T-helper 17 cell (primary cell): ENCODE measurements around the gene KLHL10. TPM values are rescaled to one million over a fixed set of nuclear protein-coding genes. Genes with fewer than 3 reads are reported as not detected.
"Not testable (repeated sequence)": the region's sequence is repeated elsewhere in the genome, so short reads cannot be mapped to it uniquely, and the experiment has no call there.

ENCODE experiments used
- ATAC-seq: fragments of 150-1000 bp; cut with Tn5 transposase; 2 replicates; pipeline ENCODE4 v1.10.0; 2021; ENCODE audit warnings: mild to moderate bottlenecking, moderate library complexity
- DNase-seq, 3 donors: peaks; one replicate each; pipeline versions ENCODE4 v3.0.0 to v3.0.0-alpha.2; 2020 to 2021
- H3K9me3 ChIP-seq: one replicate; pipeline ENCODE4 v1.7.0; 2013; ENCODE audit warnings: low read length, mild to moderate bottlenecking; ENCODE audit not compliant: control insufficient read depth, poor library complexity, severe bottlenecking
- H3K27ac Mint-ChIP-seq: one replicate; pipeline ENCODE4 v1.8.0; 2022; ENCODE audit warnings: mild to moderate bottlenecking, moderate library complexity, mixed read lengths
- H3K27me3 Mint-ChIP-seq: one replicate; pipeline ENCODE4 v1.8.0; 2022; ENCODE audit warnings: mixed read lengths
- H3K36me3 Mint-ChIP-seq: one replicate; pipeline ENCODE4 v1.8.0; 2022; ENCODE audit warnings: low read depth, mixed read lengths
- H3K4me1 Mint-ChIP-seq: one replicate; pipeline ENCODE4 v1.8.0; 2022; ENCODE audit warnings: mild to moderate bottlenecking, mixed read lengths
- H3K4me3 Mint-ChIP-seq: one replicate; pipeline ENCODE4 v1.8.0; 2022; ENCODE audit warnings: mild to moderate bottlenecking, moderate library complexity, mixed read lengths
- total RNA-seq, 4 donors: library from RNA in 2 of 4; stranded (reverse) in 2 of 4; gene quantifications; one replicate each; pipeline ENCODE4 v1.2.3 and lab custom pipeline; 2022 to 2026

KLHL10 gene
- total RNA-seq, 2 donors from 2014 or later = not detected

DNA sequence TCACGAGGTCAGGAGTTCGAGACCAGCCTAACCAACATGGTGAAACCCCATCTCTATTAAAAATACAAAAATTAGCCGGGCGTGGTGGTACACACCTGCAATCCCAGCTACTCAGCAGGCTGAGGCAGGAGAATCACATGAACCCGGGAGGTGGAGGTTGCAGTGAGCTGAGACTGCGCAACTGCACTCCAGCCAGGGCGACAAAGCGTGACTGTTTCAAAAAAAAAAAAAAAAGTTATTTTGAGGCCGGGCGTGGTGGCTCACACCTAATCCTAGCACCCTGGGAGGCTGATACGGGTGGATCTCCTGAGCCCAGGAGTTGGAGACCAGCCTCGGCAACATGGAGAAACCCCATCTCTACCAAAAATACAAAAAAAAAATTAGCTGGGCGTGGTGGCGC, 13.8 kb downstream of the KLHL10 start:
- Mint-ChIP-seq H3K27ac (peak overlapping the region; percentile 14), H3K4me1 (peaks cover 13% of the 10 kb centered on the region)
- H3K9me3 ChIP-seq, H3K36me3 Mint-ChIP-seq, H3K27me3 Mint-ChIP-seq, H3K4me3 Mint-ChIP-seq, DNase-seq, ATAC-seq: not testable (repeated sequence)

GRCh38 chr17:41860254-41860931, 22.8 kb downstream of the KLHL10 start:
- Mint-ChIP-seq H3K4me1 (peaks cover 23% of the 10 kb centered on the region), H3K36me3 (no peaks in the 10 kb centered on the region), H3K27me3 (no peaks in the 10 kb centered on the region), H3K4me3 (peak overlapping the region; percentile 56), H3K27ac (peak overlapping the region; percentile 21)
- ATAC-seq (no peak), DNase-seq (no peak)
- H3K9me3 ChIP-seq = no peaks in the 10 kb centered on the region

DNA sequence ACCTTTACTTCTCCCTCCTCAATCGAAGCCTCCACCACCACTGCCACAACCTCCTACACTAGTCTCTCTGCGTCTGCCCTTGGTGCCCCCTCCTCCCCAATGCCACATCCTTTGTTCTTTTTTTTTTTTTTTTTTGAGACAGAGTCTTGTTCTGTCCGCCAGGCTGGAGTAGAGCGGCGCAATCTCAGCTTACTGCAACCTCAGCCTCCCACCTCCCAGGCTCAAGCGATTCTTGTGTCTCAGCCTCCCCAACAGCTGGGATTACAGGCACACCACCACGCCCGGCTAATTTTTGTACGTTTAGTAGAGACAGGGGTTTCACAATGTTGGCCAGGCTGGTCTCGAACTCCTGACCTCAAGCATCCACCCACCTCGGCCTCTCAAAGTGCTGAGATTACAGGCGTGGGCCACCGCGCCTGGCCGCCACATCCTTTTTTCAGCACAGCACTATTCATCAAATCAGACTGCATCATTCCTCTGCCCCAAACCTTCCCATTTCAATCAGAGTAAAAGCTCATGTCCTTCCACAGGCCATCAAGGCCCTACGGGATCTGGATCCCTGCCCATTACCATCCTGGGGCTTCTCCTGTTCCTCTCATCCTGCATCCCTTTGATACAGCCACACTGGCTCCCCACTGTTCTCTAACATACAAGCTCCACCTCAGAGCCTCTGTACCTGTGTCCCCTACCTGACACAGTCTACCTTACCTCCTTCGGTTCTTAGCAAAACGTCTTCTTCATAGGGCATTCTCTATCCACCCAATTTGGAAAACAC, 25.6 kb downstream of the KLHL10 start:
- no peaks in the 10 kb centered on the region for H3K9me3 ChIP-seq
- Mint-ChIP-seq H3K4me1 (peaks cover 22% of the 10 kb centered on the region), H3K4me3 (no peak overlapping the region), H3K27me3 (no peaks in the 10 kb centered on the region), H3K36me3 (no peaks in the 10 kb centered on the region), H3K27ac (no peak overlapping the region)
- ATAC-seq = peak; percentile 12
- DNase-seq = no peak

DNA sequence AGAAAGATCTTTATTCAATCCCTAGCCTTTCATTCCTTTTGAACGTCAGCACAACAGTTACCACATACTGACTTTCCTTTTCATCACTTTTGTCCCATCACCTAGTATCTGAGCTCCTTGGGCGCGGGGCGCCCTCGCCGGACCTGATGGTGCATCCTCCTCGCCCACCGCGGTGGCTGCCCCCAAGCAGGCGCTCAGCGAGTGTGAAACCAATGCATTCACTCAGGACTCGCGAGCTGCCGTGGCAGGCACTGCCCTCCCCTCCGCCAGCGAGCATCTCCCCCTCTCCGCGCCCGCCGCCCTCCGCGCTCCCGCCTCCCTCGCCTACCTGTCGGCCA, 26.8 kb downstream of the KLHL10 start:
- H3K27ac Mint-ChIP-seq = no peak overlapping the region
- DNase-seq (no peak), ATAC-seq (no peak)
- peaks cover 24% of the 10 kb centered on the region for H3K4me1 Mint-ChIP-seq
- H3K36me3 Mint-ChIP-seq = no peaks in the 10 kb centered on the region
- H3K27me3 Mint-ChIP-seq = no peaks in the 10 kb centered on the region
- H3K9me3 ChIP-seq = no peaks in the 10 kb centered on the region
- no peak overlapping the region for H3K4me3 Mint-ChIP-seq

GRCh38 chr17:41864836-41865595, 27.4 kb downstream of the KLHL10 start, which contains the start of gene KLHL11:
Gene KLHL11 (minus strand): TSS chr17:41865423. CDS start chr17:41865370, 53 bp downstream.
- ATAC-seq (peak; percentile 92), DNase-seq (peak; percentile 81 to 86 (median 81))
- H3K36me3 Mint-ChIP-seq = no peaks in the 10 kb centered on the region
- H3K27me3 Mint-ChIP-seq = no peaks in the 10 kb centered on the region
- peaks cover 21% of the 10 kb centered on the region for H3K4me1 Mint-ChIP-seq
- H3K4me3 Mint-ChIP-seq = no peak within 1 kb of the TSS
- H3K27ac Mint-ChIP-seq = no peak within 1 kb of the TSS
- no peaks in the 10 kb centered on the region for H3K9me3 ChIP-seq

GRCh38 chr17:41865596-41865893, 27.9 kb downstream of the KLHL10 start:
- Mint-ChIP-seq H3K27ac (no peak overlapping the region), H3K36me3 (no peaks in the 10 kb centered on the region), H3K27me3 (no peaks in the 10 kb centered on the region), H3K4me3 (no peak overlapping the region), H3K4me1 (peaks cover 15% of the 10 kb centered on the region)
- H3K9me3 ChIP-seq = no peaks in the 10 kb centered on the region
- ATAC-seq (peak; percentile 12), DNase-seq (no peak)

DNA sequence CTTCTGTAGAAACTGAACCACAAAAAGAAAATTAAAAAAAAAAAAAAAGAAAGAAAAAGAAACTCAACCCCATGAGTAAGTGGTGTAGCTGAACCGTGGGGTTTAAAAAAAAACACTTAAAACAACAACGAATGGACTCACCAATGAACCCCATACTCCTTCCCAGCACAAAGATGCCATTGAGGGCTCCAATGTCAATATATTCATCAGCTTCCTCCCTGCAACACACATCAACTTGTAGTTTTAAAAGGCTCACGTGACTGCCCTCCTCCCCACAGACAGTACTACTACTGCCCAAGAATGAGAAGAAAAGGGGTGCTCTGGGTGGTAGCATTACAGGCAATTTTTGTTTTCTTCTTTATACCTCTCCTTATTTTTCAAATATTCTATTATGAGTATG, 30.9 kb downstream of the KLHL10 start:
- Mint-ChIP-seq H3K36me3 (no peaks in the 10 kb centered on the region), H3K27ac (peak overlapping the region; percentile 43), H3K27me3 (no peaks in the 10 kb centered on the region), H3K4me3 (no peak overlapping the region), H3K4me1 (peaks cover 7% of the 10 kb centered on the region)
- no peak for ATAC-seq
- no peaks in the 10 kb centered on the region for H3K9me3 ChIP-seq
- no peak for DNase-seq

GRCh38 chr17:41869426-41869825, 31.8 kb downstream of the KLHL10 start:
- Mint-ChIP-seq H3K4me3 (no peak overlapping the region), H3K27ac (peak overlapping the region; percentile 43), H3K36me3 (no peaks in the 10 kb centered on the region), H3K4me1 (peaks cover 7% of the 10 kb centered on the region), H3K27me3 (no peaks in the 10 kb centered on the region)
- H3K9me3 ChIP-seq = no peaks in the 10 kb centered on the region
- no peak for ATAC-seq
- no peak for DNase-seq

DNA sequence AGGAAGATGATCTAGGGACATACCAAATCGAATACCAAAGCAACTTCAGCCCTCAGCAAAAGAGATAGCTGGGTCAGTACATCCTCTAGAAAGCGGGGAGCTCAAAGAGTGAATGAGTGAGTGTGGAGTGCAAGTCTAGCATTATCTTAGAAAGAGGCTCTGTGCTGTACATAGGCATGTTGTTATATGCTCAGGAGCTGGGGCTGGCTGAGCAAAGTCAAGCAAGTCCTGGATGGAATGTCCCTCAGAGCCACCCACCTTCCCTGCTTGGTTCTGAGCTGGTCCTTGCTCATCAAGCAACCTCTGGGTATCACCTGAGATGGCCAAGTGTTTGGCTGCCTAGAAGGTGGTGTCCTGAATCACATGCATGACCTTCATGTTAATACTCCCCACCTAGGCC, 32.5 kb downstream of the KLHL10 start:
- Mint-ChIP-seq H3K4me3 (no peak overlapping the region), H3K36me3 (no peaks in the 10 kb centered on the region), H3K27me3 (no peaks in the 10 kb centered on the region), H3K27ac (peak overlapping the region; percentile 43), H3K4me1 (peaks cover 7% of the 10 kb centered on the region)
- H3K9me3 ChIP-seq = no peaks in the 10 kb centered on the region
- DNase-seq (no peak), ATAC-seq (no peak)

GRCh38 chr17:41870627-41871026, 33.0 kb downstream of the KLHL10 start:
- Mint-ChIP-seq H3K27me3 (no peaks in the 10 kb centered on the region), H3K27ac (no peak overlapping the region), H3K36me3 (no peaks in the 10 kb centered on the region), H3K4me3 (no peak overlapping the region), H3K4me1 (peaks cover 3% of the 10 kb centered on the region)
- DNase-seq (no peak), ATAC-seq (no peak)
- H3K9me3 ChIP-seq = no peaks in the 10 kb centered on the region

GRCh38 chr17:41871789-41872188, 34.2 kb downstream of the KLHL10 start:
- DNase-seq (no peak), ATAC-seq (no peak)
- no peaks in the 10 kb centered on the region for H3K9me3 ChIP-seq
- Mint-ChIP-seq H3K4me3 (no peak overlapping the region), H3K36me3 (no peaks in the 10 kb centered on the region), H3K27ac (peak overlapping the region; percentile 72), H3K27me3 (no peaks in the 10 kb centered on the region), H3K4me1 (peaks cover 2% of the 10 kb centered on the region)

- H3K27ac Mint-ChIP-seq = no peak overlapping the region
- H3K27me3 Mint-ChIP-seq = no peaks in the 10 kb centered on the region
- H3K36me3 Mint-ChIP-seq = peaks cover 3% of the 10 kb centered on the region
- H3K9me3 ChIP-seq = no peaks in the 10 kb centered on the region
- DNase-seq (no peak), ATAC-seq (no peak)
- H3K4me3 Mint-ChIP-seq = no peak overlapping the region
- no peaks in the 10 kb centered on the region for H3K4me1 Mint-ChIP-seq
These were observed 36.1 kb downstream of the KLHL10 start for GRCh38 chr17:41873559-41874292.

GRCh38 chr17:41874293-41874670, 36.7 kb downstream of the KLHL10 start:
- not testable (repeated sequence) for H3K4me3 Mint-ChIP-seq, H3K36me3 Mint-ChIP-seq, H3K27ac Mint-ChIP-seq, ATAC-seq, H3K27me3 Mint-ChIP-seq, H3K4me1 Mint-ChIP-seq, H3K9me3 ChIP-seq, DNase-seq
